ENCODE data around the gene RAMACL. TPM values are rescaled to one million over a fixed set of nuclear protein-coding genes. Genes with fewer than 3 reads are reported as not detected.

The RAMACL gene
- total RNA-seq, 1 donor from 2014 or later, result 1.2 TPM

DNA sequence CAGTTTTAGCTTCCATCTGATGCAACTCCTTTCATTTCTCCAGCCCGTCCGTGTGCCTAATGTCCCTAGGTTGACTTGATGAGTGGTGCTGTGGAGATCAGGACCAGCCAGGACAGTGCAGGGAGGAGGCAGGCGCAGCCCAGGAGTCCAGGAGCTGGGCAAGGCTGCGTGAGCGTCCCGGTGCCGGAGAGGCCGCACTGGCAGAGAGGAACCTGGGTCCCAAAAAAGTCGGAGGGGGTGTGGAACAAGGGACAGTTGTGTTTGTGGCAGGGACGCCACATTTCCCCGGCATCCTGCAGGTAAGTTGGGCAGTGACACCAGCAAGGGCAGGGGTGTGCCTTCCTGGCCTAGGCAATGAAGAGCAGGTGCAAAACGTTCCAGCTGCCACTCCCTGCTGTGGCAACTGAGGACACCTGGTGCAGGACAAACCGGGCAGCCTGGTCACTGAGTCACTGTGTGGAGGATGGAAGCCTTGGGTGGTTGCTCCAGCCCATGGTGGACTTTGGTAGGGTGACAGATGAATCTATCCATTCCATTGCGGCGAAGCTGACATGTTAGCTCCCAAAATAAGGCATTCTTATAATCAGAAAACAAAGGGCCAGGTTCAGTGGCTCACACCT is 53.2 kb downstream of the RAMACL start:
- Histone ChIP-seq H2AFZ (ENCODE audit: low read depth, low read length) (no peak overlapping the region), H3K4me2 (ENCODE audit: low read length) (no peak overlapping the region), H3K79me2 (ENCODE audit: insufficient read depth, low read length) (no peaks in the 10 kb centered on the region), H3K4me1 (ENCODE audit: insufficient read depth, low read length) (no peaks in the 10 kb centered on the region), H3K9ac (ENCODE audit: low read length) (no peak overlapping the region), H3K27me3 (ENCODE audit: insufficient read depth, low read length) (no peaks in the 10 kb centered on the region), H3K4me3 (ENCODE audit: insufficient read depth, low read depth, low read length) (no peak overlapping the region), H3K27ac (ENCODE audit: low read depth, low read length) (no peak overlapping the region), H3K9me3 (ENCODE audit: insufficient read depth, low read depth, low read length) (no peaks in the 10 kb centered on the region), H3K36me3 (ENCODE audit: insufficient read depth, low read length) (peaks cover 2% of the 10 kb centered on the region), H4K20me1 (ENCODE audit: insufficient read depth, low read length) (no peaks in the 10 kb centered on the region)
- H3K4me3 Mint-ChIP-seq (ENCODE audit: unreplicated experiment), result no peak overlapping the region
- H3K9me3 Mint-ChIP-seq (ENCODE audit: unreplicated experiment), result peaks cover 3% of the 10 kb centered on the region
- no peaks in the 10 kb centered on the region for H3K4me1 Mint-ChIP-seq (ENCODE audit: low read depth, unreplicated experiment)
- peaks cover 30% of the 10 kb centered on the region for H3K36me3 Mint-ChIP-seq (ENCODE audit: low read depth, unreplicated experiment)
- no peak overlapping the region for H3K27ac Mint-ChIP-seq (ENCODE audit: unreplicated experiment)
- DNase-seq (ENCODE audit: low read depth) (no peak), FAIRE-seq (no peak)
- H3K27me3 Mint-ChIP-seq (ENCODE audit: low read depth, unreplicated experiment), result no peaks in the 10 kb centered on the region
- TF ChIP-seq, protein P1, sequence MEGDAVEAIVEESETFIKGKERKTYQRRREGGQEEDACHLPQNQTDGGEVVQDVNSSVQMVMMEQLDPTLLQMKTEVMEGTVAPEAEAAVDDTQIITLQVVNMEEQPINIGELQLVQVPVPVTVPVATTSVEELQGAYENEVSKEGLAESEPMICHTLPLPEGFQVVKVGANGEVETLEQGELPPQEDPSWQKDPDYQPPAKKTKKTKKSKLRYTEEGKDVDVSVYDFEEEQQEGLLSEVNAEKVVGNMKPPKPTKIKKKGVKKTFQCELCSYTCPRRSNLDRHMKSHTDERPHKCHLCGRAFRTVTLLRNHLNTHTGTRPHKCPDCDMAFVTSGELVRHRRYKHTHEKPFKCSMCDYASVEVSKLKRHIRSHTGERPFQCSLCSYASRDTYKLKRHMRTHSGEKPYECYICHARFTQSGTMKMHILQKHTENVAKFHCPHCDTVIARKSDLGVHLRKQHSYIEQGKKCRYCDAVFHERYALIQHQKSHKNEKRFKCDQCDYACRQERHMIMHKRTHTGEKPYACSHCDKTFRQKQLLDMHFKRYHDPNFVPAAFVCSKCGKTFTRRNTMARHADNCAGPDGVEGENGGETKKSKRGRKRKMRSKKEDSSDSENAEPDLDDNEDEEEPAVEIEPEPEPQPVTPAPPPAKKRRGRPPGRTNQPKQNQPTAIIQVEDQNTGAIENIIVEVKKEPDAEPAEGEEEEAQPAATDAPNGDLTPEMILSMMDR (IDR thresholded peaks at IDR 0.05; ENCODE audit: insufficient read depth, low read depth, low read length), result no peak
- TF ChIP-seq EZH2 (IDR thresholded peaks at IDR 0.05; ENCODE audit: insufficient read depth, low read length), result no peak

Other genes with a start within 250 kb of the RAMACL start
- 54.3 and 63.9 TPM in 2 replicates for gene SFT2D1, start 244.1 kb downstream of the RAMACL start, total RNA-seq
- gene MPC1, start 203.7 kb downstream of the RAMACL start, total RNA-seq, result 43.6 and 47.4 TPM in 2 replicates
- gene RPS6KA2, start 40.6 kb upstream of the RAMACL start, total RNA-seq, result 33.5 and 38.8 TPM in 2 replicates

Measured in astrocyte (in vitro differentiated cells and primary cell).